ENCODE results near the gene RBL2. TPM values are rescaled to one million over a fixed set of nuclear protein-coding genes. Genes with fewer than 3 reads are reported as not detected.

Gene RBL2
- total RNA-seq, 1 experiment from 2014 or later = 33.4 TPM

DNA sequence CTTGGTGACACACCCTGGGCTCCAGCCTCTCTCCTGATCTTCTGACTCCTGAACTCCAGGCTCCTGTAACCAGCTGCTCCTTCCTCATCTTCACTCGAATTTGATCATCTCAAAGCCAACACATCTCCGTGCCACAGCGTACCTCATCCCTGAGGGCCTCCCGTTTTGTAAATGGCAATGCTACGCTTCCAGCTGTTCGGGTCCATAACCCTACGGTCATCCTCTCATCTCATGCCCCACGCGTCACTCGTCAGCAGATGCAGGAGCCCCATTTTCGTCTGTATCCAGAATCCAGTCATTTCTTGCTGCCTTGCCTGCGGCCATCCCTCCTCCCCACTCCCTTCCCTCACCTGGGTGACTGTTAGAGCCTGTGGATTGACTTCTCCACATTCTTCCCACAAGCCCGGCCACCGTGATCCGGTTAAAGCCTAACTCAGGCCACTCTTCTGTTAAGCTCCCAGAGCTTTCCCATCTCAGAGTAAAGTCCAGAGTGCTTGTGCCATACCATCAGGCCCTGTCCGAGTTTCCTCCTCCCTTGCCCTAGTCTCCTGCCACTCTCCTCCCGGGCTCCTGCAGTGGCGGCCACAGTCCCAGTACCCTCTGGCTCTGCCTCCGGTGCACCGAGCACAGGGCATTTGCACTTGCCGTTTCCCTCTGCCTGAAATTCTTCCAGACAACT, 89.0 kb downstream of the RBL2 start:
- no peaks in the 10 kb centered on the region for H3K9me3 ChIP-seq (ENCODE audit: control insufficient read depth in 1 of 2, insufficient read depth in 1 of 2, low read depth in 1 of 2, low read length in 2 of 2)
- H2AFZ ChIP-seq (ENCODE audit: low read depth, low read length, poor library complexity, severe bottlenecking) = no peak overlapping the region
- RAD21 ChIA-PET (ENCODE audit: low non-redundant PET in 1 of 2, low total read pairs in 2 of 2, uncharacterized antibody in 2 of 2, unreplicated experiment in 2 of 2) = no interaction called here
- no peaks in the 10 kb centered on the region for H3K9me2 ChIP-seq (ENCODE audit: insufficient read depth)
- intact Hi-C loops (cut with micrococcal nuclease) = no loop called here
- TF ChIP-seq ZFX (IDR thresholded peaks at IDR 0.05) (no peak), RAD21 (IDR thresholded peaks at IDR 0.05; ENCODE audit: low read depth) (no peak), EZH2 (IDR thresholded peaks at IDR 0.05) (no peak), YY1 (IDR thresholded peaks at IDR 0.05; ENCODE audit: extremely low read depth, insufficient replicate concordance, low read depth, low read length) (no peak), ELF1 (IDR thresholded peaks at IDR 0.05; ENCODE audit: borderline replicate concordance, low read depth) (no peak), TCF7L2 (IDR thresholded peaks at IDR 0.05; ENCODE audit: borderline replicate concordance, extremely low read depth, insufficient read depth, insufficient read length) (no peak), CBX3 (IDR thresholded peaks at IDR 0.05; ENCODE audit: low read depth) (no peak), SP1 (IDR thresholded peaks at IDR 0.05; ENCODE audit: low read depth) (no peak), SRF (IDR thresholded peaks at IDR 0.05; ENCODE audit: low read depth) (no peak), EGR1 (IDR thresholded peaks at IDR 0.05; ENCODE audit: low read depth) (no peak), CEBPB (IDR thresholded peaks at IDR 0.05; ENCODE audit: low read depth) (no peak), SIN3A (IDR thresholded peaks at IDR 0.05; ENCODE audit: low read depth) (no peak), FOSL1 (IDR thresholded peaks at IDR 0.05; ENCODE audit: low read depth) (no peak), ZNF274 (IDR thresholded peaks at IDR 0.05; ENCODE audit: low read depth, low read length) (no peak), POLR2A (IDR thresholded peaks at IDR 0.05; ENCODE audit: borderline replicate concordance, extremely low read depth, insufficient read depth, insufficient read length) (no peak)
- TF ChIP-seq, protein P1, sequence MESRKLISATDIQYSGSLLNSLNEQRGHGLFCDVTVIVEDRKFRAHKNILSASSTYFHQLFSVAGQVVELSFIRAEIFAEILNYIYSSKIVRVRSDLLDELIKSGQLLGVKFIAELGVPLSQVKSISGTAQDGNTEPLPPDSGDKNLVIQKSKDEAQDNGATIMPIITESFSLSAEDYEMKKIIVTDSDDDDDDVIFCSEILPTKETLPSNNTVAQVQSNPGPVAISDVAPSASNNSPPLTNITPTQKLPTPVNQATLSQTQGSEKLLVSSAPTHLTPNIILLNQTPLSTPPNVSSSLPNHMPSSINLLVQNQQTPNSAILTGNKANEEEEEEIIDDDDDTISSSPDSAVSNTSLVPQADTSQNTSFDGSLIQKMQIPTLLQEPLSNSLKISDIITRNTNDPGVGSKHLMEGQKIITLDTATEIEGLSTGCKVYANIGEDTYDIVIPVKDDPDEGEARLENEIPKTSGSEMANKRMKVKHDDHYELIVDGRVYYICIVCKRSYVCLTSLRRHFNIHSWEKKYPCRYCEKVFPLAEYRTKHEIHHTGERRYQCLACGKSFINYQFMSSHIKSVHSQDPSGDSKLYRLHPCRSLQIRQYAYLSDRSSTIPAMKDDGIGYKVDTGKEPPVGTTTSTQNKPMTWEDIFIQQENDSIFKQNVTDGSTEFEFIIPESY (IDR thresholded peaks at IDR 0.05; ENCODE audit: extremely low read depth, insufficient replicate concordance, low read length) = no peak
- TF ChIP-seq, protein P2, sequence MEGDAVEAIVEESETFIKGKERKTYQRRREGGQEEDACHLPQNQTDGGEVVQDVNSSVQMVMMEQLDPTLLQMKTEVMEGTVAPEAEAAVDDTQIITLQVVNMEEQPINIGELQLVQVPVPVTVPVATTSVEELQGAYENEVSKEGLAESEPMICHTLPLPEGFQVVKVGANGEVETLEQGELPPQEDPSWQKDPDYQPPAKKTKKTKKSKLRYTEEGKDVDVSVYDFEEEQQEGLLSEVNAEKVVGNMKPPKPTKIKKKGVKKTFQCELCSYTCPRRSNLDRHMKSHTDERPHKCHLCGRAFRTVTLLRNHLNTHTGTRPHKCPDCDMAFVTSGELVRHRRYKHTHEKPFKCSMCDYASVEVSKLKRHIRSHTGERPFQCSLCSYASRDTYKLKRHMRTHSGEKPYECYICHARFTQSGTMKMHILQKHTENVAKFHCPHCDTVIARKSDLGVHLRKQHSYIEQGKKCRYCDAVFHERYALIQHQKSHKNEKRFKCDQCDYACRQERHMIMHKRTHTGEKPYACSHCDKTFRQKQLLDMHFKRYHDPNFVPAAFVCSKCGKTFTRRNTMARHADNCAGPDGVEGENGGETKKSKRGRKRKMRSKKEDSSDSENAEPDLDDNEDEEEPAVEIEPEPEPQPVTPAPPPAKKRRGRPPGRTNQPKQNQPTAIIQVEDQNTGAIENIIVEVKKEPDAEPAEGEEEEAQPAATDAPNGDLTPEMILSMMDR (IDR thresholded peaks at IDR 0.05 in 2 of 3, conservative IDR thresholded peaks at IDR 0.05 in 1 of 3; ENCODE audit: borderline replicate concordance in 1 of 3, insufficient read depth in 1 of 3, low read depth in 2 of 3, low read length in 2 of 3) = no peak
- TF ChIP-seq, protein P3, sequence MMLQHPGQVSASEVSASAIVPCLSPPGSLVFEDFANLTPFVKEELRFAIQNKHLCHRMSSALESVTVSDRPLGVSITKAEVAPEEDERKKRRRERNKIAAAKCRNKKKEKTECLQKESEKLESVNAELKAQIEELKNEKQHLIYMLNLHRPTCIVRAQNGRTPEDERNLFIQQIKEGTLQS (IDR thresholded peaks at IDR 0.05) = no peak
- TF ChIP-seq, protein P4, sequence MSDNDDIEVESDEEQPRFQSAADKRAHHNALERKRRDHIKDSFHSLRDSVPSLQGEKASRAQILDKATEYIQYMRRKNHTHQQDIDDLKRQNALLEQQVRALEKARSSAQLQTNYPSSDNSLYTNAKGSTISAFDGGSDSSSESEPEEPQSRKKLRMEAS (IDR thresholded peaks at IDR 0.05) = no peak
- DNase-seq (ENCODE audit: low read depth, low spot score) (no peak), ATAC-seq (no peak)
- no TSS peak for BruUV-seq (replicated peaks)
- no peak overlapping the region for H3K9ac ChIP-seq (ENCODE audit: low read length)
- H4K20me1 ChIP-seq (ENCODE audit: insufficient read depth) = no peaks in the 10 kb centered on the region
- no peaks in the 10 kb centered on the region for H3K79me2 ChIP-seq (ENCODE audit: insufficient read depth, low read length)
- no peak overlapping the region for H3K4me3 ChIP-seq (replicated peaks in 1 of 2; ENCODE audit: low read depth in 1 of 2, low read length in 2 of 2)
- POLR2A ChIA-PET = no interaction called here
- H3K27me3 ChIP-seq (ENCODE audit: insufficient read depth, low read length) = no peaks in the 10 kb centered on the region
- H3K36me3 ChIP-seq (ENCODE audit: control insufficient read depth in 1 of 2, insufficient read depth in 2 of 2, low read length in 2 of 2) = no peaks in the 10 kb centered on the region
- H3K4me2 ChIP-seq (ENCODE audit: low read length) = no peak overlapping the region
- no peaks in the 10 kb centered on the region for H3K4me1 ChIP-seq (ENCODE audit: control insufficient read depth in 1 of 2, insufficient read depth in 2 of 2, low read length in 2 of 2)
- no peak overlapping the region for H3K27ac ChIP-seq (ENCODE audit: low read depth, low read length)
- CTCF ChIA-PET = no interaction called here
